NB4 (cell line): ENCODE data around the gene NET1.

ENCODE experiments used
- MYC ChIP-seq: IDR thresholded peaks from 2 replicates; pipeline ENCODE4 v1.6.1; 2011; ENCODE audit warnings: low read depth, low read length
- POLR2A ChIP-seq: IDR thresholded peaks from 2 replicates; pipeline ENCODE4 v1.6.1; 2011; ENCODE audit warnings: mild to moderate bottlenecking; ENCODE audit not compliant: insufficient read length; ENCODE audit errors: extremely low read depth

- TF ChIP-seq MYC: no peak
- TF ChIP-seq POLR2A: no peak
These were observed 6.2 kb downstream of the NET1 start for GRCh38 chr10:5418584-5418983.
